Muscle layer of duodenum (tissue), 2 donors: ENCODE results near the gene ZNF619.
A peak's percentile ranks its signal among the peaks of the same experiment; 100 is the strongest.
"Not testable (repeated sequence)": the region's sequence is repeated elsewhere in the genome, so short reads cannot be mapped to it uniquely, and the experiment has no call there.

Experiments used
- H3K27ac ChIP-seq: one replicate; pipeline ENCODE4 v1.7.0; 2013; ENCODE audit warnings: mild to moderate bottlenecking, low read length
- H3K27me3 ChIP-seq: one replicate; pipeline ENCODE4 v1.7.0; 2013; ENCODE audit warnings: low read depth, mild to moderate bottlenecking, control low read depth, low read length
- H3K36me3 ChIP-seq, 2 donors: one replicate each; pipeline ENCODE4 v1.7.0; 2013; ENCODE audit warnings: low read length in 2 of 2, control low read depth in 1 of 2, mild to moderate bottlenecking in 1 of 2; ENCODE audit not compliant: insufficient read depth in 2 of 2, control insufficient read depth in 1 of 2
- H3K4me1 ChIP-seq, 2 donors: one replicate each; pipeline ENCODE4 v1.7.0; 2013; ENCODE audit warnings: low read length in 2 of 2, mild to moderate bottlenecking in 2 of 2, control low read depth in 1 of 2, moderate library complexity in 1 of 2; ENCODE audit not compliant: insufficient read depth in 2 of 2, control insufficient read depth in 1 of 2
- H3K4me3 ChIP-seq, 2 donors: one replicate each; pipeline ENCODE4 v1.7.0; 2013; ENCODE audit warnings: low read length in 2 of 2, low read depth in 1 of 2, mild to moderate bottlenecking in 1 of 2
- H3K9me3 ChIP-seq, 2 donors: one replicate each; pipeline ENCODE4 v1.7.0; 2013; ENCODE audit warnings: low read length in 2 of 2, control low read depth in 1 of 2, mild to moderate bottlenecking in 1 of 2; ENCODE audit not compliant: control insufficient read depth in 1 of 2
- donor health status: healthy.

Gene ZNF619

DNA sequence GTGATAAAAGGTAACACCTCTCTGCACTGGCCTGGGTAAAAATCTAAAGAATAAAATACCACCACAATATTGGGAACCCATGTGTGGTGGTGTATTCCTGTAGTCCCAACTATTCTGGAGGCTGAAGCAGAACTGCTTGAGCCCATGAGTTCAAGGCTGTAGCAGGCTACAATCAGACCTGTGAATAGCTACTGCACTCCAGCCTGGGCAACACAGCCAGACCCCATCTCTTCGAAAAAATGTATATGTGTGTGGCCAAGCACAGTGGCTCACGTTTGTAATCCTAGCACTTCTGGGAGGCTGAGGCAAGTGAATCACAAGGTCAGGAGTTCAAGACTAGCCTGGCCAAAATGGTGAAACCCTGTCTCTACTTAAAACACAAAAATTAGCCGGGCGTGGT is 21.6 kb upstream of the ZNF619 start:
- H3K27me3 ChIP-seq: no peaks in the 10 kb centered on the region
- H3K9me3 ChIP-seq: no peaks in the 10 kb centered on the region
- peaks cover 9 to 42% of the 10 kb centered on the region in 2 donors for H3K4me1 ChIP-seq
- H3K27ac ChIP-seq: no peak overlapping the region
- no peak overlapping the region for H3K4me3 ChIP-seq
- peaks cover 10 to 27% of the 10 kb centered on the region in 2 donors for H3K36me3 ChIP-seq

DNA sequence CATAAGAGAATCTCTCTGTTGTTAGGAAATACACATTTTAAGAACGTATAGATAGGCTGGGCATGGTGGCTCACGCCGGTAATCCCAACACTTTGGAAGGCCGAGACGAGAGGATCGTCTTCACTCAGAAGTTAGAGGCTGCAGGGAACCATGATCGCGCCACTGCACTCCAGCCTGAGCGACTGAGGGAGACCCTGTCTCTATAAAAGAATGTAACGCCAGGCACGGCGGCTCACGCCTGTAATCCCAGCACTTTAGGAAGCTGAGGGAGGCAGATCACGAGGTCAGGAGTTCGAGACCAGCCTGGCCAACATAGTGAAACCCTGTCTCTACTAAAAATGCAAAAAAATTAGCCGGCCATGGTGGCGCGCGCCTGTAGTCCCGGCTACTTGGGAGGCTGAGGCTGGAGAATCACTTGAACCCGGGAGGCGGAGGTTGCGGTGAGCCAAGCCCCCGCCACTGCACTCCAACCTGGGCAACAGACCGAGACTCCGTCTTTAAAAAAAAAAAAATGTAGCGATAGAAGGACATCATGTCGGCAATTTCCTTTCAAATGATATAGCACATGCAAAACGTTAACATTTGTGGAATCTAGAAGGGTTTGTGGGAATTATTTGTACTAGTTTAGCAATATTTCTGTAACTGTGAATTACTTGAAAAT is 20.5 kb upstream of the ZNF619 start:
- H3K4me1 ChIP-seq: peaks cover 9 to 43% of the 10 kb centered on the region in 2 donors
- H3K27ac ChIP-seq: peak overlapping the region; percentile 87
- peaks cover 15 to 28% of the 10 kb centered on the region in 2 donors for H3K36me3 ChIP-seq

GRCh38 chr3:40456940-40457823 is 19.7 kb upstream of the ZNF619 start, which contains the start of gene RPL14:
Gene RPL14, plus strand, starts transcription at chr3:40457339. Its CDS starts 133 bp downstream, at chr3:40457472.
- no peaks in the 10 kb centered on the region for H3K27me3 ChIP-seq
- H3K4me1 ChIP-seq: peaks cover 9 to 40% of the 10 kb centered on the region in 2 donors
- H3K27ac ChIP-seq: peak within 1 kb of the TSS; percentile 87
- peaks cover 19 to 33% of the 10 kb centered on the region in 2 donors for H3K36me3 ChIP-seq
- H3K4me3 ChIP-seq: peak within 1 kb of the TSS; percentile 93 to 97
- H3K9me3 ChIP-seq: no peaks in the 10 kb centered on the region

More for the DNA sequence above, 20.5 kb upstream of the ZNF619 start:
- no peaks in the 10 kb centered on the region for H3K9me3 ChIP-seq
- peak overlapping the region; percentile 93 to 97 for H3K4me3 ChIP-seq
- no peaks in the 10 kb centered on the region for H3K27me3 ChIP-seq

DNA sequence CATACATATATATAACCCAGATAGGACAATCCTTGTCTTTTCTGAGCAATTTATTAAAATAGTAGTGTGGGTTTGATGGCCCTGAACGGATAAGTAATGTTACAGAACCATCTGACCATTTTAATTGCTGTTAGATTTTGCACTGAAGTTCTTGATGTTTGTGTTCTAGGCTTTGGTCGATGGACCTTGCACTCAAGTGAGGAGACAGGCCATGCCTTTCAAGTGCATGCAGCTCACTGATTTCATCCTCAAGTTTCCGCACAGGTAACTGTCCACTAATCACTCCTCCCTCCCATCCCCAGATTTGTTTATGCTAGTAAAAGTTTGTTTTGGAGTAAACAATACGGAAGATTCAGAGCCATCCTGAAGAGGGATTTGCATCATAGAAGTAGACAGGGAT is 18.4 kb upstream of the ZNF619 start:
- peaks cover 9 to 35% of the 10 kb centered on the region in 2 donors for H3K4me1 ChIP-seq
- H3K27me3 ChIP-seq: no peaks in the 10 kb centered on the region
- peaks cover 23 to 44% of the 10 kb centered on the region in 2 donors for H3K36me3 ChIP-seq
- peak overlapping the region; percentile 93 to 97 for H3K4me3 ChIP-seq
- no peak overlapping the region for H3K27ac ChIP-seq
- no peaks in the 10 kb centered on the region for H3K9me3 ChIP-seq

GRCh38 chr3:40460481-40460880 is 16.4 kb upstream of the ZNF619 start:
- not testable (repeated sequence) for H3K9me3 ChIP-seq, H3K27ac ChIP-seq, H3K27me3 ChIP-seq, H3K4me3 ChIP-seq
- peaks cover 9 to 28% of the 10 kb centered on the region in 2 donors for H3K4me1 ChIP-seq
- H3K36me3 ChIP-seq: peaks cover 29 to 59% of the 10 kb centered on the region in 2 donors

DNA sequence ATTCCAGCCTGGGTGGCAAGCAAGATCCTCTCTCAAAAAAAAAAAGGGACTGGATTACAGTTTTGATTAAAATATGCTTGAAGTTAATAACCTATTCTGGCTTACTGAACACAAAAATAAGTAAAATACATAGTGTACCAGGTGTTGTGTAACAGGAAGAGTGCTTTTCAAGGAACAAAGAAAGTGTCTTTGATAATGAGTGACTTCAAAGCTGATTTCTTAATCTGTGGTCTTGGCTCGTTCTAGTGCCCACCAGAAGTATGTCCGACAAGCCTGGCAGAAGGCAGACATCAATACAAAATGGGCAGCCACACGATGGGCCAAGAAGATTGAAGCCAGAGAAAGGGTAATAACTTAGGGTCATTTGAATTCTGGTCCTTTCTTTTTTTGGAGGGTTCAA is 15.8 kb upstream of the ZNF619 start:
- Histone ChIP-seq H3K4me1 (peaks cover 9 to 26% of the 10 kb centered on the region in 2 donors), H3K27ac (no peak overlapping the region), H3K36me3 (peaks cover 29 to 59% of the 10 kb centered on the region in 2 donors)

GRCh38 chr3:40462838-40463237 is 14.1 kb upstream of the ZNF619 start:
- not testable (repeated sequence) for H3K27ac ChIP-seq, H3K27me3 ChIP-seq, H3K9me3 ChIP-seq, H3K4me3 ChIP-seq
- Histone ChIP-seq H3K4me1 (peaks cover 9 to 19% of the 10 kb centered on the region in 2 donors), H3K36me3 (peaks cover 29 to 59% of the 10 kb centered on the region in 2 donors)

More for the DNA sequence above, 15.8 kb upstream of the ZNF619 start:
- Histone ChIP-seq H3K9me3 (no peaks in the 10 kb centered on the region), H3K4me3 (no peak overlapping the region), H3K27me3 (no peaks in the 10 kb centered on the region)

GRCh38 chr3:40463579-40463978 is 13.3 kb upstream of the ZNF619 start:
- Histone ChIP-seq H3K9me3 (no peaks in the 10 kb centered on the region), H3K27ac (no peak overlapping the region), H3K36me3 (peaks cover 27 to 54% of the 10 kb centered on the region in 2 donors), H3K4me1 (peaks cover 3 to 12% of the 10 kb centered on the region in 2 donors), H3K27me3 (no peaks in the 10 kb centered on the region), H3K4me3 (no peak overlapping the region)

DNA sequence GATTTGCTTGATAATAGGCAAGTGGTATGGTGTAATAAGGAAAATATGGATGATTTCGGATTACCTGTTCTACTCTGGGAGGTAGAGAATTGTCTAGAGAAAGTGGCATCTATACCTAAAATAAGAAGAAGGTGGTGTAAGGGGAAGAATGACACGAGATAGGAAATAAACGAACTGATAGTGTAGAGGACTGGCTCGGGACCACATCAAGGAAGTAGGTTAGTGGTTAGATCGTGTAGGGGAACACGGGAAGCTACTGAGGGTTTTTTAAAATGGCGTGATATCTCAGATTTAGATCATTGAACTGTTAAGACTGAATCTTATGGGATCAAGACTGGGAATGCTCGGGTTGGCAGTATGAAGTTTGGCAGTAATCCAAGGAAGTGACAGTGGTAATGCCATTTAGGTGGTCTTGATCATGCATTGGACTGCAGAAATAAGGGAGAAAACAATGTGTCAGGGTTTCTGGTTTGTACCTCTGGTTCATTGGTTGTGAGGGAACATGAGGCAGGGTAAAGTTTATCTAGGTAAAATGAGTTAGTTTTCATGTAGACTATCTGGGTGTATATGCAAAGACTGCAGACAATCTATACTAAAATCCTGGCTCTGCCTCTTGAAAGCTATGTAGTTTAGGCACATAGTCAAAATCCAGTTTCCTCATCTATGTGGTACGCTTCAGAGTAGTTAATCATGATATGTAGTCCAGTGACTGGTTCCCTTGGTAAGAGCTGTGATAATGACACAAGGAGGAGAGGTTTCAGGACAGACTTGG is 12.4 kb upstream of the ZNF619 start:
- no peaks in the 10 kb centered on the region for H3K9me3 ChIP-seq
- peaks cover 19 to 51% of the 10 kb centered on the region in 2 donors for H3K36me3 ChIP-seq

DNA sequence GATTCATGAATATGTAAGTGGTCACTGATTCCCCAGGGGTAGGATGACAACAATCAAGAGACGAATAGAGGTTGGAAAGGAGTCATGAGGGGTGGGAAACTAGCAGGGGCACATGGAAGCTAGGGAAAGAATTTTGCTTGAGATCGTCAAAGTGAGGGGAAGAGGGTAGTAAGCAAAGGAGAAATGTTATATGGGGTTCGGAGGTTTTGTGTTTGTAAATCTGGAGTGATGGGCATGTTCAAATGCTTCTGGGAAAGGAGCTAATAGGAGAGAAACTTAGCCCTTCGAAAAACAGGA is 11.9 kb upstream of the ZNF619 start:
- H3K4me3 ChIP-seq: no peak overlapping the region
- no peak overlapping the region for H3K27ac ChIP-seq
- peaks cover 0 to 4% of the 10 kb centered on the region in 2 donors for H3K4me1 ChIP-seq
- H3K9me3 ChIP-seq: no peaks in the 10 kb centered on the region
- peaks cover 19 to 47% of the 10 kb centered on the region in 2 donors for H3K36me3 ChIP-seq
- H3K27me3 ChIP-seq: no peaks in the 10 kb centered on the region

More for the DNA sequence above, 12.4 kb upstream of the ZNF619 start:
- H3K27ac ChIP-seq: no peak overlapping the region
- H3K4me1 ChIP-seq: peaks cover 0 to 4% of the 10 kb centered on the region in 2 donors
- no peak overlapping the region for H3K4me3 ChIP-seq
- no peaks in the 10 kb centered on the region for H3K27me3 ChIP-seq

GRCh38 chr3:40465456-40465855 is 11.5 kb upstream of the ZNF619 start:
- peaks cover 19 to 43% of the 10 kb centered on the region in 2 donors for H3K36me3 ChIP-seq
- no peaks in the 10 kb centered on the region for H3K9me3 ChIP-seq
- H3K4me3 ChIP-seq: no peak overlapping the region
- no peaks in the 10 kb centered on the region for H3K27me3 ChIP-seq
- no peak overlapping the region for H3K27ac ChIP-seq
- peaks cover 0 to under 1% of the 10 kb centered on the region in 2 donors for H3K4me1 ChIP-seq
